Lower leg skin (tissue), 3 donors: ENCODE measurements around the gene TNFAIP8.

Source experiments
- CTCF ChIP-seq, 3 donors: fragments of 450-650 bp; IDR thresholded peaks; one replicate each; pipeline ENCODE4 v1.5.1; 2016; ENCODE audit warnings: antibody characterized with exemption in 3 of 3, mild to moderate bottlenecking in 3 of 3, moderate library complexity in 2 of 3
- POLR2A ChIP-seq, 2 donors: fragments of 450-650 bp; IDR thresholded peaks; one replicate each; pipeline ENCODE4 v1.6.1; 2016 to 2017; ENCODE audit warnings: antibody characterized with exemption in 2 of 2, mild to moderate bottlenecking in 1 of 2, moderate library complexity in 1 of 2

GRCh38 chr5:119366540-119366881, 10.7 kb downstream of the TNFAIP8 start:
- no peak for TF ChIP-seq CTCF (IDR thresholded peaks at IDR 0.05)
- no peak for TF ChIP-seq POLR2A (IDR thresholded peaks at IDR 0.05)
